Stimulated activated CD4-positive, alpha-beta T cell treated with anti-CD3 and anti-CD28 coated beads, Interleukin-4, amount 100 ng/mL, for 4 hours (primary cell): ENCODE results near the gene LGALS13.
A peak's percentile ranks its signal among the peaks of the same experiment; 100 is the strongest.
"Not testable (repeated sequence)": the region's sequence is repeated elsewhere in the genome, so short reads cannot be mapped to it uniquely, and the experiment has no call there.

ENCODE experiments used
- DNase-seq, 2 experiments: peaks; one replicate each; pipeline ENCODE4 v3.0.0-alpha.2; 2020

Gene LGALS13

DNA sequence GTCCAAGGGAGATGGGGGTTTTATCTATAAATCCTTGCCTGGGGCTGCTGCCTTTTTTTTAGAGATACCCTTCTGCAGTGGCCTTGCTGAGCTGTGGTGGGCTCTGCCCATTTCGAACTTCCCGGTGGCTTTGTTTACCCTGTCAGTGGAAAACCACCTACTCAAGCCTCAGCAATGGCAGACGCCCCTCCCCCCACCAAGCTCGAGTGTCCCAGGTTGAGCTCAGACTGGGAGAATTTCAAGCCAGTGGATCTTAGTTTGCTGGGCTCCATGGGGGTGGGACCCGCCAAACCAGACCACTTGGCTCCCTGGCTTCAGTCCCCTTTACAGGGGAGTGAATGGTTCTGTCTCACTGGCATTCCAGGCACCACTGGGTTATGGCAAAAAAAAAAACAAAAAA lies 21.6 kb downstream of the LGALS13 start:
- no peak for DNase-seq

GRCh38 chr19:39627631-39628030 lies 25.3 kb downstream of the LGALS13 start:
- not testable (repeated sequence) for DNase-seq

DNA sequence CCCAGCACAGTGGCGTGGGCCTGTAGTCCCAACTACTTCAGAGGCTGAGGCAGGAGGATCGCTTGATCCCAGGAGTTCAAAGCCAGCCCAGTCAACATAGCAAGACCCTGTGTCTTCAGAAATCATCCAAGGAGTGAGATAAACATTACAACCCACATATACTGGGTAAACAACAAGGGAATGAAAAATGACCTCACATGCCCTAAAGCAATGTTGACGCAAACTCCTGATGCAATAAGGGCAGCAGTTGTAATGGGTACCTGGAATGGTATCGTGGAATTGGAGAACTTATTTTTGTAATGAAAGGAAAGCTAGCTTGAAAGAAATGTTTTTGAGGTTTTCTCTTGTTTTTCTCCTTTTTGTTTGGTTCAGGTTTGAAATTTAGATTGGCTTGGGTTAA lies 28.9 kb downstream of the LGALS13 start:
- no peak for DNase-seq

- no peak for DNase-seq
Measured at GRCh38 chr19:39631626-39632025, 29.3 kb downstream of the LGALS13 start.

- no peak for DNase-seq
Measured at GRCh38 chr19:39637891-39638290, 35.6 kb downstream of the LGALS13 start.

DNA sequence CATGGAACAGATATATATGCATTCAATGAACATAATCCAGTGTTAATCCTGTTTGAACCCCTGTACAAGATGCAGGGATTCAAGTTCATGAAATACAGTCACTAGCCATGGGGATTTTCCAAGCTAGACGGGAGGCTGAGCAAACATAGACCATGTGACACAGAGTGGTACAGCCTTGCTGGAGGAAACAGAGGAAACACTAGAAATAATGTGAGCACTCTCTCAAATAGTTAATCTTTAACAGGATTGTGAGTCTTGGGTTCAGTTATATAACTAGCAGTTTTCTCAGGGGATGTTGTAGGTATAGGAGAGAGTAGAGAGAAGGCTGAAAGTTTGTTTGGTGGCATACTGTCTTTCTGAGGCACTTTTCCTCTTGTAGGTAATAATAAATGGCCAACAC lies 39.4 kb downstream of the LGALS13 start:
- DNase-seq = no peak

- DNase-seq = no peak
Measured at GRCh38 chr19:39643591-39643990, 41.3 kb downstream of the LGALS13 start.

GRCh38 chr19:39645800-39646411 lies 43.6 kb downstream of the LGALS13 start:
- DNase-seq = peak in 1 of 2 experiments; percentile 5

DNA sequence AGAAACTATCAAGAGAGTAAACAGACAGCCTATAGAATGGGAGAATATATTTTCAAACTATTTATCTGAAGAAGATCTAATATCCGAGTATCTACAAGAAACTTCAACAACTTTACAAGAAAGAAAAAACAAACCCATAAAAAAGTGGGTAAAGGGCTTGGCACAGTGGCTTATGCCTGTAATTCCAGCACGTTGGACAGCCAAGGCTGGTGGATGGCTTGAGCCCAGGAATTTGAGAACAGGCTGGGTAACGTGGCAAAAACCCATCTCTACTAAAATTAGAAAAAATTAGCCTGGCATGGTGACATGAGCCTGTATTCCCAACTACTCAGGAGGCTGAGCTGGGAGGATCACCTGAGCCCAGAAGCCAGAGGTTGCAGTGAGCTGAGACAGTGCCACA lies 45.6 kb downstream of the LGALS13 start:
- no peak for DNase-seq

GRCh38 chr19:39655613-39656012 lies 53.3 kb downstream of the LGALS13 start, which contains the start of gene LGALS16:
TSS of gene LGALS16 (plus strand) at chr19:39655913. CDS start at chr19:39655962, 49 bp downstream.
- no peak for DNase-seq
